CD4-positive, alpha-beta T cell treated with Interleukin-15 for 4 hours (primary cell): ENCODE results near the gene ZNF516.

Experiments used
- DNase-seq: peaks from one replicate; pipeline ENCODE4 v3.0.0-alpha.2; 2020; ENCODE audit warnings: low spot score

The ZNF516 gene

DNA sequence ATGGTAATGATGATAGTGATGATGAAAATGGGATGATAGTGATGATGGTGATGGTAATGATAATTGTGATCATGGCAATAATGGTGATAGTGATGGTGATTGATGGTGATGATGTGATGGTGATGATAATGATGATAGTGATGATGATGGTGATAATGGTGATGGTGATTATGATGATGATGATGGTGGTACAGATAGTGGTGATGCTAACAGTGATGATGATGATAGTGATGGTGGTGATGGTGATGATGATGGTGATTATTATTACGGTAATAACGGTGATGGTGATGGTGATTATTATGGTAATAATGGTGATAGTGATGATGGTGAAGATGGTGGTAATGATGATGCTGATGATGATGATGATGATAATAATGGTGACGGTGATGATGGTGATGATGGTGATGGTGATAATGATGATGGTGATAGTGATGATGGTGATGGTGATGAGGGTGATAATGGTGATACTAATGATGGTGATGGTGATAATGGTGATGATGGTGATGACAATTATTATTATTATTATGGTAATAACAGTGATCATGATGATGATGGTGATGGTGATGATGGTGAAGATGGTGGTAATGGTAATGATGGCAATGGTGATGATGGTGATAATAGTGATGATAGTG lies 151.0 kb downstream of the ZNF516 start:
- no peak for DNase-seq

DNA sequence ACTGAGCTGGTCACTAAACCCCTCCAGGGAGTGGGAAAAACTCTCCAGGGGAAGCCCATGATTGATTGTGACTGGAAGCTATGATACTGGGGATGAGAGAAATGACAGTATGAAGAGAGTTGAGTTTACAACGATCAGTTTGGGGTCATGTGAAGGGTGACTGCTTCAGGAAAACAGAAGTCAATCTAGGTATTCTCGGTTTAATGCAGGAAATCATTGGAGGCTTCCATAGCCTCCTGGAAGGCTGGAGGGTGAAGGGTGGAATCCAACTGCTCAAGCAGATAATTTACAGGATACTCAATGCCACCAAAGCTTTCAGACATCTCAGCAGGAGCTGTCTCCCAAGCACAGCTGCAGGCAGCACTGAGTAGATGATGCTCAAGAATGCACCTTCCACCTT lies 154.6 kb downstream of the ZNF516 start:
- DNase-seq, result no peak

DNA sequence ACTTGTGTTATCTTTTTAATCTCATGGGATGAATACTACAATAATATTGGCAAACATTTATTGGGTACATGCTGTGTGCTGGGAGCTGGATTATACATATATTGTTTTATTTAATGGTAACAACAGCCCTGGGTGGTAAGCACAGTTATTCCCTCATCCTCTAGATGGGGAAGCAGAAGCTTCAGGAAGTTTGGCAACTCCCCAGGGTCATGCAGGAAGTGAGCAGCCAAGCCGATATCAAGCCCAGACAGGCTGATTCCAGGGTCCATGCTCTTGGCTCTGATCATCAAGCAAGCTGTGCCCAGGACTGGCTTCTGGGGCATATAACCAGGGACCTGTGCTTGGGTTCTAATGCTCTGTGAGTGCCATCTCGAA lies 155.8 kb downstream of the ZNF516 start:
- DNase-seq, result no peak

DNA sequence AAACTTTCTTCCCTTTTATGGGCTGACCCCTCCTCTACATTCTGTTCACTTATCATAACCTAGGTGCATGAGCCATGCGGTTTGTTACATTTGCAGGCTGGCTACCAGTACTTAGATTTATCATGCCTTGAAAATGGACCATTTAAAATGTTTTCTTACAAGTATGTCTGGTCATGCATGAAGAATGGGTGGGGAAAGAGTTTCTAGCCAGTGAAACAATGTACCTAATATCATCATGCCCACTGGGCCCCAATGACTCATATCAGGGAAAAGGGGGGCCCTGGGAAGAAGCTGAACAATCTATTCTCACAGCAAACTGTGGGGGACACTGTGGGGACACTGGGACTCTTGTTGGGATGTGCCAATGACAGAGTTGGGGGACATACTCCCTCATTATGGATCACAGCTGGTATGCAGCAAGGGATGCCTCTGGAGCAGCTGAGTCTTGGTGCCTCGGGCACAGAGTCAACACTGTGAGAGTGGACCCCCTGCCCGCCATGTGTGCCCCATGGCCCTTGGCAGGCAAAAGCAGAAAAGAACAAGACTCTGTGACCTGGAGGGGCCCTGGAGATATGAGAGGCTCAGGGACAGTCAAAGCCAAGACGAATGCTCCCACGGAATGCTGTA lies 156.3 kb downstream of the ZNF516 start:
- no peak for DNase-seq

DNA sequence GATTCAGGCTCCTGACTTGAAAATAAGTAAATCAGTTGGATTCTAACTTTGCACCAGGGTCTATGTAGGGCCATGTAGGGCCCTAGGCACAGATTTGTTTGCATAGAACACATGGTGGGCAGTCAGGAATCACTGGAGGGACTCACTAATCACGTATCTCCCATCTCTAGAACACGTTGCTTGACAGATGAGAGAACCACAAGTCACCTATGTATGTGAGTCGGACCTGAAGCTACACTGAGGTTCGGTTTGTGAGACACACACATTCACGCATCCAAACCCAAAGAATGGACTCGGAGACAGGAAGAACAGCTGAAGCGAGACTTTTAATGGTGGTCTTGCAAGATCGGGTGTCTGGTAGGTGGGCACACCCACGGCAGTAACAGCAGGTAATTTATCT lies 157.0 kb downstream of the ZNF516 start:
- no peak for DNase-seq

DNA sequence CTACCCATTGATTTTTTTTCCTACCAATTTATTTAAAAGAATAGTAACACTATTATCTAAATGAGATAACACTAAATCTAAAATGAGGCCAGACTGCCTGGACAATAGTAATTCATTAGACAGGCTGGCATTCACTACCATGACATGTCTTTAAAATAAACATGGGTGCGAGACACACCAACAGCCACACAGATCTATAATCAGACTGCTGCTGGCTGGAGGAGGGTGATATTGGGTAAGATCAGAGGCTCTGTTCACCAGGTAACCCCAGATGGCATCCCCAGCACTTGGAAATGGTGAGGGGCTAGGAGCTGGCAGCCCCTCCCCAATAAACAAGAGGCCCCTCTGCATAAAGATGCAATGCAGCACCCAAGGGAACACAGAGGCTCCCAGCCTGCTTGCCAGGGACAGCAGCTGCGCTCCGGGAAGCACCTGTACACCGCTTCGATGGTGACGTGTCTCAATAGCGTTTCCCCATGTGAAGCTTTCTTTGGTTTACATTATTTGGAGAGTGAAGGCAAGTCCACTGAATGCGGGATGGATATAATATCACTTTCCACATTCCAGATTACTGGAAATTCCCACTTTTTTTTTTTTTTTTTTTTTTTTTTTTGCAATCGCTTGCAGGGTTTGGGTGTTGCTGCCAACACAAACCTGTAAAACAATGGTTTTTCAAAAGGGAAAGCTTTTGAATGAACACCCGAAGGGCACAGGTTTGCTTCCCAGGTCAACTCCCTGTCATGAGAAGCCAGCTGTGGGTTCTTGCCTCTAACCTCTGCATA lies 159.0 kb downstream of the ZNF516 start:
- DNase-seq, result no peak

DNA sequence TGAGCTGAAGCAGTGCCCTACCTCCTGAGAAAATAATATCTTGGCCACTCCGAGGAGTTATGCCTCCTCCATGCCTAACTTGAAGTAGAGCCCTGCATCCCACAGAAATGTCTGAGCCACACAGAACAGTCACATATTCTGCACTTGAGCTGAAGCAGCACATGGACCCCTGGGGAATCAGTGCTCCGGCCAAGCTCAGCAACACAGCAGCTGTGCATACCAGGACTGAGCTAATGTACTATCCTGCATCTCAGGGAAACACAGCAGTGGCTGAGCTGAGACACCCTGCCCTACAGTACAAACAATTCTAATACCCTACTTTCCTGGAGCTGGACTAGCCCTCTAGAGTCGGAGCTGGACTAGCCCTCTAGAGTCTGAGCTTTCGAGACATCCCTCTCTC lies 166.9 kb downstream of the ZNF516 start:
- no peak for DNase-seq

GRCh38 chr18:76323891-76324290 lies 171.2 kb downstream of the ZNF516 start:
- no peak for DNase-seq

GRCh38 chr18:76322686-76323085 lies 172.4 kb downstream of the ZNF516 start:
- no peak for DNase-seq

DNA sequence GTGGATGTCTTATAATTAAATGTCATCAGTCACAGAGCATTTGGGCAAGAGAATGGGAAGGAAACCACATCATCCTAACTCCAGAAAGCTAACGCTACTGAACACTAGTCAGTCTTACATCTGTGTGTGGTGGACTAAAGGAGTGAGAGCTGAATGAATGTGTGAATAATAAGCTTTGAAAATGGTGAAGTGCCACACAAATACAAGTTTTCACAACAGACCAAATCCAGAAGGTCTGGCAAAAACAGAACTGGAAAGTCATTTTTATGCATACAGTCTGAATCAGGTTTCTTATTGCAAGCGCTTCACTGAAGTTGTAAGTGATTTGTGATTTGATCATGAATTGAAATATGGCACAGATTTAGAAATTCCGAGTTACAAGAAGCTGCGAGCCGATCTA lies 175.7 kb downstream of the ZNF516 start:
- no peak for DNase-seq

GRCh38 chr18:76318607-76319006 lies 176.4 kb downstream of the ZNF516 start:
- no peak for DNase-seq

GRCh38 chr18:76317136-76317535 lies 177.9 kb downstream of the ZNF516 start:
- no peak for DNase-seq

DNA sequence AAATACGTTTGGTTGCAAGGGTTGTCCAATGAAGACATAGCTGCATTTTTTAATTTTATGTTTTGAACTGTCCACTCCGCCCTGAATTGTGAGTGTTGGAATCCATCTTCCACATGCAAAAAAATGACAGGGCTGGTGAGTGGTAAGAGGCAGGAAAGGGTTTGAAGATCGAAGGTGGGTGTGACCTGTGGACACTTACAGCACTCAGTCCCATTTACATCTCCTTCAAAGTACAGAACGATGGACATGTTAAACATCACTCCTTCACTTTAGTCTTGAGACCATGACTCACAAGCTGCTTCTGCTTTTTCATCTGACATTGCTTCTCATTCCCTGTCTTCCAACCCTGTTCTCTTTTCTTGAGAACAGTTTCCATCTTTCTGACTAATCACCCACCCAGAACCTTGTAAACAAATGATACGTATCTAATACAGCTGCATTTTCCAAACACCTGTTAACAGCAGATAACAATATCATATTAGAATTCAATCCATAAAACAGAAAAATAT lies 179.3 kb downstream of the ZNF516 start:
- DNase-seq, result no peak

DNA sequence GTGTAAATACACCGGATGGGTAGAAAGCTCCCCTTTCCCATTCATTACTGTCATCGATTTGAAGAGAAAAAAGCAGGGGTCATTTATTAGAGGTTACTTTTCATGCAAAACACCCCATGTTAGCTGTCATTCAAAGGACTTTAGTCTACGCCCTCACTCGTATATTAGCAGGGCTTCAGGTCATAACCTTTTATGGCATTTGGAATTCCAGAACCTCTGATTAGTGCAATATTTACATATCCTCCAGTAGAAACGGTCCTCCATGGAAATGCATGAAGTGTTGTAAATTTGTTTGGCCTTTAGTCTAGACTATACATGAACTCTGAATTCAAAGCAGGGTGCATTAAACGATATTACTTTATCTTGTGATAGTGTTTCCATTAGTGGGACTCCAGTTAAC lies 180.5 kb downstream of the ZNF516 start:
- no peak for DNase-seq

GRCh38 chr18:76314015-76314414 lies 181.0 kb downstream of the ZNF516 start:
- DNase-seq, result no peak
